NCI-H187 (cell line): ENCODE results near the gene PBX4.

Experiments used
- DNase-seq, 2 experiments: peaks; one replicate each; lab custom pipeline; 2025; lab: John Stamatoyannopoulos, UW

Gene PBX4

GRCh38 chr19:19554074-19555023, 64.1 kb downstream of the PBX4 start:
- DNase-seq: no peak

DNA sequence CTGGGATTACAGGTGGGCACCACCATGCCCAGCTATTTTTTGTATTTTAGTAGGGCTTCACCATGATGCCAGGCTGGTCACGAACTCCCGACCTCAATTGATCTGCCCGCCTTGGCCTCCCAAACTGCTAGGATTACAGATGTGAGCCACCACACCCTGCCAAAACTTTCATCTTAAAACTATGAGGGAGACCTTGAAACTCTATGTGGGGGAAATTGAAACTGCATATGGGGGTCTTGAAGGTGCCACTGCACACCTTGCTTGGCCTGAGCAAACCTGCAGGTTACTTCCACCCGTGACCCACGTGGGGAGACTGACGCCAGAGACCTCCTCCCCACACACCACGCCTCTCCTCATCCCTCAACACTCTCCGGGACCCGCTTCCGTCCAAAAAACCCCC, 64.8 kb downstream of the PBX4 start:
- DNase-seq: no peak

DNA sequence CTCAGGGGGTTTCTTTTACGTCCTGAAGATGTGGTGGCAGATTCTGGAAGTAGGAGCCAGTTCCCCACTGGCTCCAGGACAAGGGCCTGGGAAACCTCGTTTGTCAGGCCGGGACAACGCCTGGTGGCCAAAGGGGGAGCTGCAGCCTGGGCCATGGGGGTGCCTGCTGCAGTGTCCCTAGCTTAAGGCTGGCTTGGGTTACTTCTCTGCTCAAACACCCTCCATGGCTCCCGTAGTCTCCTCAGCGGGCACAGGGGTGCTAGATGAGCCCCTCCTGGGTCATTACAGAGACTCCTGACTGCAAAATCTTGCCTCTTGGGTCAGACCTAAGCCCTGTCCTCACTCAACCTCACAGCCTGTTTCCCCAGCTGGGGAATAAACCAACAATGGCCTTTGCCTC, 65.7 kb downstream of the PBX4 start:
- no peak for DNase-seq

DNA sequence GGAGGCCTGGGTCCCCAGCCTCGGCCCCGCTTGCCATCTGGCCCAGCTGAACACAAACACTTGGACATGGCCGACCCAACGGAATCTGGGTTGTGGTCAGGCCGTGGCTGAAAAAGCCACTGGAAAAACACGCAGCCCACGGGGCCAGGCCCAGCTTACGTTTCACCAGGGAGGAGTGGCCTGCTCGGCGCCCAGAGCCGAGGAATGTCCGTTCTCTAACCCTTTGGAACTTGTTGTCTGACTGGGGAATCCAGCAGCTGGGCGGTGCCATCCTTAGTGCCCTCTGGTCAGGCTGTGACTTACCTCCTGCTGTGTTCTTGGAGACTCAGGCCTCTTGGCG, 66.7 kb downstream of the PBX4 start:
- DNase-seq: no peak

DNA sequence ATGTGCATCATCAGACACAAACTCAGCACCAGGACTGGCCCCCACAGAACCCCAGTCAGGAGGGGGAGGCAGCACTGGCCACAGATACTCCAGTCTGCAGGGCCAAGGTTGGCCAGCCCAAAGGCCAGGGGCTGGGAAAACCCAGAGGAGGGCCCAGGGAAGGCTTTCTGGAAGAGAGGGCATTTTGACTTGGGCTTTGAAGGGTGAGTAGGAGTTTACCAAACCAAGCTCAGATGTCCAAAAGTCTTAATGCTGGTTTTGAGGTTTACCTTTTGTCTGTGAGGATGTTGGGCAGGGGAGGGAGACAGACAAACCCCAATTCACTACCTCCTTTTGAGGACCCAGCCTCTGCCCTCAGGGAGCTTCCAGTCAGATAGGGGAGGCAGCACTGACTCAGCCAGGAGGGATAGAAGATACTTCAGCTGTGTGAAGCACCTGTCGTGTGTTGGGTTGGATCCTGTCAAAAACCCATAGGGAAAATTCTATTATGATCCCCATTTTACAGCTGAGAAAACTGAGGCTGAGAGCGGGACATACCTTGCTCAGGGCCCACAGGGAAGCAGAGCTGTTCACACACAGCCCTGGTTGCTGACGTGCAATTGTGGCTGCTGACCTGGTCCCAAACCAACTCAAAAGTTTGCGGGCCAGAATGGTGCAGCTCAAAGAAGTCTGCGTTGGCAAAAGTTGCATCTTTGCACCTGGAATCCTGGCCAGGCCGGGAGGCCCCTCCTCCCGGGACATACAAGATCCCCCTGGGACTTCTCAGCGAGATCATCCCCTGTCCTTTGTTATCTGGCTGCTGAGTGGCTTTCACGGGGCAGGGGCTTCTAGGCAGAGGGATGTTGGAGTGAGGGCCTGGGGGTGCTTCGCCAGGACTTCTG, 67.3 kb downstream of the PBX4 start:
- no peak for DNase-seq

- no peak for DNase-seq
Measured at GRCh38 chr19:19550485-19550929, 68.0 kb downstream of the PBX4 start.

- no peak for DNase-seq
Measured at GRCh38 chr19:19549804-19550464, 68.6 kb downstream of the PBX4 start.

DNA sequence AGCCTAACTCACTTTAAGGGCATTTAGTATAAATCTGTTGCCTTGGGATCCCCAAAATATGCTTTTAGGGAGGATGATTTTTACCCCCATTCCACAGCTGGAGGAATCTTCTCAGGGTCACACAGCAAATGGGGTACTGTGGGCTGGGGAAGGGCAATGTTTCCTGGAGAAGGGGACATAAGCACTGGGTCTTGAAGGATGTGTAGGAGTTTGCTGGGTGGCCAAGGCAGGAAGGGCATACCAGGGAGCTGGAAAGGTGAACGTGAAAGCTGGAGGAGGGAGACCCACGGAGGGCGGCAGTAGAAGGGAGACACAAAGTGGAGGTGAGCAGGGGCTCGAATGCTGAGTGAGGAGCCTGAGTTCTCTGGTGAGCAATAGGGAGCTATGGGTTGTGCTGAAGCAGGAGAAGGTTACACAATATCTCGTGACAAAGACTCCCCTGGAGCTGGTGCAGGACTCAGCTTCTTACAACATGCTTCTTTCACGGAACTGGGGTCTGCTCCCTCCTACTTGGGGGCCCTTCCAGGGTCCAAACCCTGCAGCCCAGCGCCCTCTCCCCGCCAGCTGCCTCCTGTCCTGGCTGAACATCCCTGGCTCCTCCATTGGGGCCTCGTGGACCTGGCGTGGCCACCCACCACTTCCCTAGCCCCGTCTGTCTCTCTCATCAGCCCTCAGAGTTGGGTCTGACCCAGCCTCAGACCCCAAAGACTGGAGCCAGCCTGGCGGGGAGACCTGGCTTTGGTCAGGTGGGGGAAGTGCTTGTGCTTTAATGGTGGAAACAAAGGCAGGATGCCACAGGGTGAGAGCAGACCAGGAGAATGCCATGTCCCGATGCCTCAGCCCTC, 69.3 kb downstream of the PBX4 start:
- DNase-seq: no peak

- DNase-seq: no peak
Measured at GRCh38 chr19:19547674-19548336, 70.7 kb downstream of the PBX4 start.

GRCh38 chr19:19546751-19547162, 71.7 kb downstream of the PBX4 start:
- no peak for DNase-seq

DNA sequence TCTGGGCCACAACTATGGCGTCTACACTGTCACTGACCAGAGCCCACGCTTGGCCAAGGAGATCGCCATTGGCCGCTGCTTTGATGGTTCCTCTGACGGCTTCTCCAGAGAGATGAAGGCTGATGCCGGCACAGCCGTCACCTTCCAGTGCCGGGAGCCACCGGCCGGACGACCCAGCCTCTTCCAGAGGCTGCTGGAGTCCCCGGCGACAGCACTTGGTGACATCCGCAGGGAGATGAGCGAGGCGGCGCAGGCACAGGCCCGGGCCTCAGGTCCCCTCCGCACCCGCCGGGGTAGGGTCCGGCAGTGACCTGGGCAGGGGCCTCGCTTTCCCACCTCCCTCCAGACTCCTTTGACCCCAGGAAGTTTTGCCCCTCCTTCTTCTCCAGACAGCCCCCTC, 72.8 kb downstream of the PBX4 start:
- no peak for DNase-seq

GRCh38 chr19:19544954-19545591, 73.4 kb downstream of the PBX4 start:
- no peak for DNase-seq

- no peak for DNase-seq
Measured at GRCh38 chr19:19544257-19544953, 74.1 kb downstream of the PBX4 start.

DNA sequence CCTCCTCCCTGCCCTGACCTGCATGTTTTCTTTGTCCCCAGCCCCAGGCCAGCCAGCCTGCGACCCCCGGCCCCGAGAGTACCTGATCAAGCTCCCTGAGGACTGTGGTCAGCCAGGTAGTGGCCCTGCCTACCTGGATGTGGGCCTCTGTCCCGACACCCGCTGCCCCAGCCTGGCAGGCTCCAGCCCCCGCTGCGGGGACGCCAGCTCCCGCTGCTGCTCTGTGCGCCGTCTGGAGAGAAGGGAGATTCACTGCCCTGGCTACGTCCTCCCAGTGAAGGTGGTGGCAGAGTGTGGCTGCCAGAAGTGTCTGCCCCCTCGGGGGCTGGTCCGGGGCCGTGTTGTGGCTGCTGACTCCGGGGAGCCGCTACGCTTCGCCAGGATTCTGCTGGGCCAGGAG, 74.8 kb downstream of the PBX4 start:
- no peak for DNase-seq

DNA sequence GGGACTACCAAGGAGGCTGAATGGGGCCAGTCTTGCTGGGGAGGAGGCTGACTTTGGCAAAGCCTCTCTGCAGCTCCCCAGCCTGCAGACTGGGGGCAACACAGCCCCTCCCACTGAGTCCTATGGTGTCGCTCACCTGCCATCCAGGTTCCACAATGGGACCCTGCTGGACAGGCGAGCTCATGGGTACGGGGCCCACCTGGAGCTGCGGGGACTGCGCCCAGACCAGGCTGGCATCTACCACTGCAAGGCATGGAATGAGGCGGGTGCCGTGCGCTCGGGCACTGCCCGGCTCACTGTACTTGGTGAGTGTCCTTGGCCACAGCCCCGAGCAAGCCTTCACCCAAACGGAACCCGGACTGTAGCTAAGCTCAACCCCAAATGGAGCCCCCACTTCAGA, 75.4 kb downstream of the PBX4 start:
- no peak for DNase-seq

DNA sequence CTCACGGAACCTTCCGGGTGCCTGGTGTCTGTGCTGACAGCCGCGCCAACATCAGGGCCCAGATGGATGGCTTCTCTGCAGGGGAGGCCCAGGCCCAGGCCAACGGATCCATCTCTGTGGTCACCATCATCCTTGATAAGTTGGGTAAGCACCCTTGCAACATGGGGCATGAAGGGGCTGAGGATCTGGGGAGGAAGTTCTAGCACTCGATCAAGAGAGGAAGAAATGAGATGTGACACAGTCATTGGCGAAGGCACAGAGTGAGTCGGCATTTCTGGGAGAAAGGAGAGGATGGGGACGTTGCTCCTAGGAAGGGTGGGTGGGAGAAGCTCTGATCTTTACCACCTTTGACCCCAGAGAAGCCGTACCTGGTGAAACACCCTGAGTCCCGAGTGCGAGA, 76.0 kb downstream of the PBX4 start:
- no peak for DNase-seq

DNA sequence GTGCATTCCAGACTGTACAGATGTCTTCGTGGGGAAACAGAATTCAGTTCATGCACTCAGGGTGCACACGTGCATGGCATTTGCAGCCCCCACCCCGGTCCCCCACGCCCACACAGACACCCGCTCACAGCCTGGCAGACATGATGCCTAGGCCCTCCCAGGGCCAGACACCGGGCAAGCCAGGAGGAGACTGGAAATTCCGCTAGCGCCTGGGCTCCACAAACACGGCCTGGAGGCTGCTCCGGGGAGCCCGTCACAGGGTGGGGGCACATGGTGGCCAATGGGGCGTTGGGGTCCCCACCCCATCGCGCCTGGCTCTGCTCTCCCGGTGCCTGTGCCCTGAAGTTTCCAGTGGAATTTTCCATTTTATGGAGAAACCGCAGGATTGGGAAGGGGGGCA, 76.9 kb downstream of the PBX4 start:
- no peak for DNase-seq

DNA sequence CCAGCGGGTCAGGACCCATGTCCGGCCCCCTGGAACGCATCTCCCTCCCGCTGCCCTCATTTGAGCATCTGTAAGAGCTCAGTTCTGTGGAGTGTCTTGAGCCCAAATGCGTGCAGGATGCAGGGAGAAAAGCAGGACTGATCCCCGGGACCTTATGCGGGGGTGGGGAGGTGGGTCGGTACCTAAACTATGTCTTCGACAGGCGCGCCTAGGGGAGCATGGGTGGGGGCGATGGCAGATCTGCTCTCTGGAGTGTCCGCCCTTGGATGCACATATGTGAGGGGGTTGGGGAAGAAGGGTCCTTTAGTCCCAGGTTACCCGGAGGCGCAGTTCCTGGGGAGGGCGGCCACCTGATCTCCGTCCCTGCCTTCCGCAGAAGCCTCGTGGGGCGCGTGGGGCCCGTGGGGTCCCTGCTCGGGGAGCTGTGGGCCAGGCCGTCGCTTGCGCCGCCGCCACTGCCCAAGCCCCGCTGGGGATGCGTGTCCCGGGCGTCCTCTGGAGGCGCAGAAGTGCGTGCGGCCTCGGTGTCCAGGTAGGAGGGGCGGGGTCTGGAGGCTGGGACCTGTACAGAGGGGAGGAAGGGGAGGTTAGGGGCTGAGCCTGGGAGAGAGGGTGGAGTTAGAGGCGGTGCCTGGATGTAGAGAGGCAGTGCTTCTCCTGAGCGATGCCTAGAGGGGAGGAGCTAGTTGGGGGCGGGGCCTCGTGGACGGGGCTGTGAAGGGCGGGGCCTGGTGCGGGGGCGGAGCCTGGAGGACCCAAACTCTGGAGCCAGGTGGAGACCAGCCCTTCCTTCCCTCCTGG, 77.6 kb downstream of the PBX4 start:
- DNase-seq: no peak
